ENCODE data around the gene G6PC3. TPM values are rescaled to one million over a fixed set of nuclear protein-coding genes. Genes with fewer than 3 reads are reported as not detected.

Gene G6PC3
- total and polyA plus RNA-seq, 9 donors, result 16.1 to 43.8 (median 37.0) TPM

GRCh38 chr17:44053125-44053872, 17.2 kb upstream of the G6PC3 start:
- H3K27ac ChIP-seq (ENCODE audit: low read length), result no peak overlapping the region
- H3K9me3 ChIP-seq (replicated peaks; ENCODE audit: control insufficient read depth, low read depth, low read length), result no peaks in the 10 kb centered on the region
- WGBS (ENCODE audit: insufficient coverage), result 33% methylated on average over 1 of the region's 3 CpGs
- H3K27me3 ChIP-seq (ENCODE audit: control insufficient read depth, insufficient read depth, low read length), result no peaks in the 10 kb centered on the region
- H3K36me3 ChIP-seq (ENCODE audit: control insufficient read depth, insufficient read depth, low read length), result peaks cover 50% of the 10 kb centered on the region
- no peak overlapping the region for H3K4me3 ChIP-seq (ENCODE audit: low read length)
- peaks cover 18% of the 10 kb centered on the region for H3K4me1 ChIP-seq (ENCODE audit: control insufficient read depth, insufficient read depth, low read length)
- no peak for DNase-seq

DNA sequence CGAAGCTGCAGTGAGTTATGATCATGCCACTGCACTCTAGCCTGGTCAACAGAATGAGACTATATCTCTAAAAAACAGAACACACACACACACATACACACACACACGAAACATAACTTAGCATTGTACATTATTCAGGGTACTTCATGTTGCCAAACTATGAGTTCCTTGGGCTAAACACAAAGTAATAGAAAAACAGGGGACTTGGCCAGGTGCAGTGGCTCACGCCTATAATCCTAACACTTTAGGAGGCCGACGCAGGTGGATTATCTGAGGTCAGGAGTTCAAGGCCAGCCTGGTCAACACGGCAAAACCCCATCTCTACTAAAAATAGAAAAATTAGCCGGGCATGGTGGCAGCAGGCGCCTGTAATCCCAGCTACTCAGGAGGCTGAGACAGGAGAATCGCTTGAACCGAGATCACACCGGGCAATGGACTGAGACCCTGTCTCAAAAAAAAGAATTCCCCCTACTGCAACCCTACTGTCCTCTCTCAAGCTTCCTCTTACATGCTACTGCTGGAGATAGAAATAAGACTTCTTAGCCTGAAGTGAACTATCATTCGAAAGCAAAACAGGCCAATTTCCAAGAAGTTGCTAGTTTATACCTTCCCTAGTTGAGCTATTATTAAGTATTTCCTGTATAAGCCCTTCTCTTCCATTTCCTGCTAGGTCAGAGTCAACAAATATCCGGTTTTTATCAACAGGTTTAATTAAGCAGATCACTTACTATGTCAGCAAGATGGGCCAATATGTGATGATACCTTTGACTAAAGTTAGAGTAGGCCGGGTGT, 11.2 kb upstream of the G6PC3 start:
- Histone ChIP-seq H3K9me3 (replicated peaks; ENCODE audit: control insufficient read depth, low read depth, low read length) (no peaks in the 10 kb centered on the region), H3K27me3 (ENCODE audit: control insufficient read depth, insufficient read depth, low read length) (no peaks in the 10 kb centered on the region), H3K36me3 (ENCODE audit: control insufficient read depth, insufficient read depth, low read length) (peaks cover 47% of the 10 kb centered on the region), H3K27ac (ENCODE audit: low read length) (no peak overlapping the region), H3K4me1 (ENCODE audit: control insufficient read depth, insufficient read depth, low read length) (no peaks in the 10 kb centered on the region), H3K4me3 (ENCODE audit: low read length) (no peak overlapping the region)
- no peak for DNase-seq
- 89% methylated on average over 6 of the region's 14 CpGs for WGBS (ENCODE audit: insufficient coverage)

DNA sequence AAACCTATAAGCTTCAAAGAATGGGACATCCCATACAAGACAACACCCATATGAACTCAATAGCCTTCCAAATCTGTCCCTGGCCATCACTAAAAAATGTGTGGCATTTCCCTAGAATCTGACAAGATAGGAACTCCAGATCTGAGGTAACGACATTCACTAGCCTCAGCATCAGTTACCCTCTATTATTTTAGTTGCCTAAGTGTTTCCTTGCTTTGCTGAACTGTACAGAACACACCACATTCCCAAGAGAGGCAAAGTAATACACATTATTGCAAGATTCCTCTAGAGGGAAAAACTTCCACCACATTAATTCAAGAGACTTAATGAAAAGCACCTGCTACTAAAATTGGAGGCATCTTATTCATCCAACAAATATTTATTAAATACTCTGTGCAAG, 9.1 kb upstream of the G6PC3 start:
- H3K4me1 ChIP-seq (ENCODE audit: control insufficient read depth, insufficient read depth, low read length), result peaks cover 5% of the 10 kb centered on the region
- peaks cover 42% of the 10 kb centered on the region for H3K36me3 ChIP-seq (ENCODE audit: control insufficient read depth, insufficient read depth, low read length)

DNA sequence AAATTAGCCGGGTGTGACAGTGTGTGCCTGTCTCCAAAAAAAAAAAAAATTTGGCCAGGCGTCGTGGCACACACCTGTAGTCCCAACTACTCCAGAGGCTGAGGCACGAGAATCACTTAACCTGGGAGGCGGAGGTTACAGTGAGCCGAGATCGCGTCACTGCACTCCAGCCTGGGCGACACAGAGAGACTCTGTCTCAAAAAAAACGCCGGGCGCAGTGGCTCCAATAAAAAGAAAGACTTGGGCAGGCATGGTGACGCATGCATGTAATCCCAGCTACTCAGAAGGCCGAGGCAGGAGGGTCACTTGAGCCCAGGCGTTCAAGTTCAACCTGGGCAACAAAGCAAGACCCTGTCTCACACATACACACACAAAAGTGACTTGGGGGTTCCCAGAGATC, 7.7 kb upstream of the G6PC3 start:
- 92% methylated on average over 8 of the region's 15 CpGs for WGBS (ENCODE audit: insufficient coverage)
- no peak overlapping the region for H3K27ac ChIP-seq (ENCODE audit: low read length)

More for the DNA sequence above, 9.1 kb upstream of the G6PC3 start:
- Histone ChIP-seq H3K27ac (ENCODE audit: low read length) (no peak overlapping the region), H3K9me3 (replicated peaks; ENCODE audit: control insufficient read depth, low read depth, low read length) (no peaks in the 10 kb centered on the region), H3K27me3 (ENCODE audit: control insufficient read depth, insufficient read depth, low read length) (no peaks in the 10 kb centered on the region), H3K4me3 (ENCODE audit: low read length) (no peak overlapping the region)
- no CpG with 5 or more reads among the region's 1 CpG for WGBS (ENCODE audit: insufficient coverage)
- no peak for DNase-seq

GRCh38 chr17:44063704-44064639, 6.6 kb upstream of the G6PC3 start:
- Histone ChIP-seq H3K27me3 (ENCODE audit: control insufficient read depth, insufficient read depth, low read length) (no peaks in the 10 kb centered on the region), H3K36me3 (ENCODE audit: control insufficient read depth, insufficient read depth, low read length) (peaks cover 36% of the 10 kb centered on the region), H3K9me3 (replicated peaks; ENCODE audit: control insufficient read depth, low read depth, low read length) (no peaks in the 10 kb centered on the region), H3K27ac (ENCODE audit: low read length) (no peak overlapping the region), H3K4me1 (ENCODE audit: control insufficient read depth, insufficient read depth, low read length) (peaks cover 12% of the 10 kb centered on the region), H3K4me3 (ENCODE audit: low read length) (no peak overlapping the region)
- DNase-seq, result no peak
- WGBS (ENCODE audit: insufficient coverage), result 59% methylated on average over 3 of the region's 10 CpGs

More for the DNA sequence above, 7.7 kb upstream of the G6PC3 start:
- H3K27me3 ChIP-seq (ENCODE audit: control insufficient read depth, insufficient read depth, low read length), result no peaks in the 10 kb centered on the region
- DNase-seq, result no peak
- no peaks in the 10 kb centered on the region for H3K9me3 ChIP-seq (replicated peaks; ENCODE audit: control insufficient read depth, low read depth, low read length)
- peaks cover 42% of the 10 kb centered on the region for H3K36me3 ChIP-seq (ENCODE audit: control insufficient read depth, insufficient read depth, low read length)
- peaks cover 12% of the 10 kb centered on the region for H3K4me1 ChIP-seq (ENCODE audit: control insufficient read depth, insufficient read depth, low read length)
- no peak overlapping the region for H3K4me3 ChIP-seq (ENCODE audit: low read length)

DNA sequence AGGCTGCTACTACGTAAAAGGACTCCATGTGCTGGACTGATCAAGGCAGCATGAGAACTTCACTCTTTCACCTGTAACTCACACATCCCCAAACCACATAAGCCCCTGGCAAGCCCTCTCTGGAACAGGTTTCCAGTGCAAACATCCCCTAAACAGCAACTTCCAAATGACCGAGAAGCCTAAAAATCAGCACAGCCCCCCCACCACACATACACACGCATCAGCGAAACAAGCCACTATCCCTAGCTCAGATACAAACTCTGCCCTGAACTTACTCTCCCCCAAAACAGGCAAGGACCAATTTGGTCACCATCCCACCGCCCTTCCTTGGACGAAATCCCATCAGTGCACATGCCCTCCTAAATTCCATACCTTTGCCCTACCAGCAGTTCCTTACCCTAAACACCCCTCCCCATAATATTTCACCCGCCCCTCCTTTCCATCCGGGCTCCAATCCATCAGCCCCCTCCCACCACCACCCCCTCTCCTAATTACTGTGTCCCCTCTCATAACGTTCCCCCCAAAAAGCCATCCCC, 4.8 kb upstream of the G6PC3 start:
- peak overlapping the region; percentile 78 for H3K4me3 ChIP-seq (ENCODE audit: low read length)
- DNase-seq, result no peak
- peaks cover 23% of the 10 kb centered on the region for H3K36me3 ChIP-seq (ENCODE audit: control insufficient read depth, insufficient read depth, low read length)
- H3K27ac ChIP-seq (ENCODE audit: low read length), result peak overlapping the region; percentile 96
- H3K4me1 ChIP-seq (ENCODE audit: control insufficient read depth, insufficient read depth, low read length), result peaks cover 19% of the 10 kb centered on the region
- 2% methylated on average over 9 of the region's 9 CpGs for WGBS (ENCODE audit: insufficient coverage)
- no peaks in the 10 kb centered on the region for H3K27me3 ChIP-seq (ENCODE audit: control insufficient read depth, insufficient read depth, low read length)
- H3K9me3 ChIP-seq (replicated peaks; ENCODE audit: control insufficient read depth, low read depth, low read length), result no peaks in the 10 kb centered on the region

GRCh38 chr17:44066204-44066930, 4.2 kb upstream of the G6PC3 start, which contains the start of gene LSM12:
TSS of gene LSM12 (minus strand) at chr17:44066671. CDS start at chr17:44066587, 84 bp downstream.
- peak within 1 kb of the TSS; percentile 96 for H3K27ac ChIP-seq (ENCODE audit: low read length)
- peaks cover 21% of the 10 kb centered on the region for H3K36me3 ChIP-seq (ENCODE audit: control insufficient read depth, insufficient read depth, low read length)
- peak; percentile 96 for DNase-seq
- no peaks in the 10 kb centered on the region for H3K9me3 ChIP-seq (replicated peaks; ENCODE audit: control insufficient read depth, low read depth, low read length)
- H3K4me1 ChIP-seq (ENCODE audit: control insufficient read depth, insufficient read depth, low read length), result peaks cover 22% of the 10 kb centered on the region
- H3K4me3 ChIP-seq (ENCODE audit: low read length), result peak within 1 kb of the TSS; percentile 78
- WGBS (ENCODE audit: insufficient coverage), result under 1% methylated on average over 43 of the region's 65 CpGs
- H3K27me3 ChIP-seq (ENCODE audit: control insufficient read depth, insufficient read depth, low read length), result no peaks in the 10 kb centered on the region

GRCh38 chr17:44067545-44067940, 3.0 kb upstream of the G6PC3 start:
- H3K36me3 ChIP-seq (ENCODE audit: control insufficient read depth, insufficient read depth, low read length), result peaks cover 16% of the 10 kb centered on the region
- H3K4me3 ChIP-seq (ENCODE audit: low read length), result no peak overlapping the region
- WGBS (ENCODE audit: insufficient coverage), result 100% methylated on average over 1 of the region's 9 CpGs
- no peaks in the 10 kb centered on the region for H3K9me3 ChIP-seq (replicated peaks; ENCODE audit: control insufficient read depth, low read depth, low read length)
- H3K27ac ChIP-seq (ENCODE audit: low read length), result peak overlapping the region; percentile 69
- H3K4me1 ChIP-seq (ENCODE audit: control insufficient read depth, insufficient read depth, low read length), result peaks cover 29% of the 10 kb centered on the region
- DNase-seq, result no peak
- H3K27me3 ChIP-seq (ENCODE audit: control insufficient read depth, insufficient read depth, low read length), result no peaks in the 10 kb centered on the region

DNA sequence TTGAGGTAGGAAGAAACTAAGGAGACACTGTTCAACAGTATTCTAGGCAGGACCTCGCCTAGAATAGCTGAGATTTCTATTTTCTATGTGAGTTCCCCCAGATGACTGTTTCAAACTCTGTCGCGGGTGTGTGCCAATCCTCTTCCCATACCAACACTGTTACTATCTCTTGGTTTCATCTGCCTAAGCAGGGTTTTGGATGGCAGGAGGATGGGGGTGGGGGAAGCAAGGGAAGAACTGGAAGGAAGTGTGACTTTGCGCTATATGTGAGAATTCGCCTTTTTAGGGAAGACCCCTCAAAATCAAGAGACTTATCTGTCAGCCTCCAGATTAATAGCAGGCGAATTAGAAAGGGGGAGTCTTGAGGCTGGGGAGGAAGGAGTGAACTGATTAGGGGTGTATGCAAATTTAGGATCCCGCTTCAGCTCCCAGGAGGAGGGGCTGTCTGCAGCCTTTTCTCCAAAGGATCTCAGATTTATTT, 521 bp upstream of the G6PC3 start:
- H3K9me3 ChIP-seq (replicated peaks; ENCODE audit: control insufficient read depth, low read depth, low read length), result no peaks in the 10 kb centered on the region
- peaks cover 12% of the 10 kb centered on the region for H3K36me3 ChIP-seq (ENCODE audit: control insufficient read depth, insufficient read depth, low read length)
- H3K27me3 ChIP-seq (ENCODE audit: control insufficient read depth, insufficient read depth, low read length), result no peaks in the 10 kb centered on the region
- H3K4me1 ChIP-seq (ENCODE audit: control insufficient read depth, insufficient read depth, low read length), result peaks cover 29% of the 10 kb centered on the region
- H3K4me3 ChIP-seq (ENCODE audit: low read length), result peak overlapping the region; percentile 80
- peak overlapping the region; percentile 82 for H3K27ac ChIP-seq (ENCODE audit: low read length)
- DNase-seq, result peak; percentile 52
- WGBS (ENCODE audit: insufficient coverage), result 17% methylated on average over 1 of the region's 7 CpGs
